GM13976 (cell line): ENCODE measurements around the gene EPHA6.

Experiments used
- DNase-seq: peaks from one replicate; pipeline ENCODE4 v3.0.0; 2012; ENCODE audit warnings: low spot score
- CTCF ChIP-seq: IDR thresholded peaks from 2 replicates; pipeline ENCODE4 v1.5.1; 2012; ENCODE audit warnings: borderline replicate concordance, mild to moderate bottlenecking; ENCODE audit not compliant: insufficient read depth; ENCODE audit errors: extremely low read depth, missing control alignments, control extremely low read depth
- in situ Hi-C: fragments of 300-500 bp; cut with MboI; formaldehyde crosslinking; loops from one replicate; pipeline ENCODE4 v1.12.0; 2022; ENCODE audit warnings: low sequenced_read_pairs, mixed read lengths, inconsistent platforms; ENCODE audit not compliant: unreplicated experiment

EPHA6 gene

GRCh38 chr3:97177242-97177641, 362.8 kb downstream of the EPHA6 start:
- in situ Hi-C loops = no loop called here
- no peak for DNase-seq
- TF ChIP-seq CTCF = no peak

GRCh38 chr3:97181704-97182103, 367.3 kb downstream of the EPHA6 start:
- TF ChIP-seq CTCF = no peak
- in situ Hi-C loops = no loop called here
- no peak for DNase-seq

GRCh38 chr3:97187771-97188170, 373.4 kb downstream of the EPHA6 start:
- TF ChIP-seq CTCF = no peak
- in situ Hi-C loops = no loop called here
- DNase-seq = no peak

- in situ Hi-C loops = no loop called here
- no peak for TF ChIP-seq CTCF
- no peak for DNase-seq
These were observed 375.4 kb downstream of the EPHA6 start for GRCh38 chr3:97189835-97190234.

- no peak for DNase-seq
- in situ Hi-C loops = no loop called here
- no peak for TF ChIP-seq CTCF
These were observed 382.7 kb downstream of the EPHA6 start for GRCh38 chr3:97197083-97197482.

GRCh38 chr3:97197830-97198229, 383.4 kb downstream of the EPHA6 start:
- in situ Hi-C loops = no loop called here
- no peak for TF ChIP-seq CTCF
- no peak for DNase-seq

- no peak for DNase-seq
- TF ChIP-seq CTCF = no peak
- in situ Hi-C loops = no loop called here
These were observed 386.0 kb downstream of the EPHA6 start for GRCh38 chr3:97200387-97200786.
